ENCODE data around the gene TSPAN13. TPM values are rescaled to one million over a fixed set of nuclear protein-coding genes. Genes with fewer than 3 reads are reported as not detected.

TSPAN13 gene
- total RNA-seq, 1 donor from 2014 or later, result 4.4 TPM

DNA sequence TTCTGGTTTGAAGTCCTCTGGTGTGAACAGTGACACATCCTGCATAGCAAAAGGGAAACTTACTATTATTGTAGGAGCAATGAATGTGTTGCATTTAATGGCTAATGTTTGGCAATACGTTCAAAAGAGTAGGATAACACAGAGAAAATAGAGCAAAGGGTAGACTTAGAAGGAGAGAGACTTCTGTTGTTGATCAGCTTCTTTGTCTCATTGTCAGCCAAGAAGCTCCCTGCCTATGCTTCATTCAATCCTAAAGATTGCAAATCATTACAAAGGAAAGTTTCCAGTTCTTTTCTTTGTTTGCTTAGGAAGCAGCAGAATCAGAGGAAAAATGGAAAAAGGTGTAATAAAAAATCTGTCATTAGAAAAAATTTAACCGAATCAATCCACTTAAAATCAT, 7.9 kb upstream of the TSPAN13 start:
- no peaks in the 10 kb centered on the region for H3K36me3 ChIP-seq
- intact Hi-C loops (cut with DNase I), result no loop called here
- H3K4me3 ChIP-seq, result no peak overlapping the region
- TF ChIP-seq, protein P1, sequence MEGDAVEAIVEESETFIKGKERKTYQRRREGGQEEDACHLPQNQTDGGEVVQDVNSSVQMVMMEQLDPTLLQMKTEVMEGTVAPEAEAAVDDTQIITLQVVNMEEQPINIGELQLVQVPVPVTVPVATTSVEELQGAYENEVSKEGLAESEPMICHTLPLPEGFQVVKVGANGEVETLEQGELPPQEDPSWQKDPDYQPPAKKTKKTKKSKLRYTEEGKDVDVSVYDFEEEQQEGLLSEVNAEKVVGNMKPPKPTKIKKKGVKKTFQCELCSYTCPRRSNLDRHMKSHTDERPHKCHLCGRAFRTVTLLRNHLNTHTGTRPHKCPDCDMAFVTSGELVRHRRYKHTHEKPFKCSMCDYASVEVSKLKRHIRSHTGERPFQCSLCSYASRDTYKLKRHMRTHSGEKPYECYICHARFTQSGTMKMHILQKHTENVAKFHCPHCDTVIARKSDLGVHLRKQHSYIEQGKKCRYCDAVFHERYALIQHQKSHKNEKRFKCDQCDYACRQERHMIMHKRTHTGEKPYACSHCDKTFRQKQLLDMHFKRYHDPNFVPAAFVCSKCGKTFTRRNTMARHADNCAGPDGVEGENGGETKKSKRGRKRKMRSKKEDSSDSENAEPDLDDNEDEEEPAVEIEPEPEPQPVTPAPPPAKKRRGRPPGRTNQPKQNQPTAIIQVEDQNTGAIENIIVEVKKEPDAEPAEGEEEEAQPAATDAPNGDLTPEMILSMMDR (IDR thresholded peaks at IDR 0.05), result no peak
- no peaks in the 10 kb centered on the region for H3K9me3 ChIP-seq
- H3K27ac ChIP-seq, result no peak overlapping the region
- H3K4me1 ChIP-seq, result no peaks in the 10 kb centered on the region
- no peak for DNase-seq (ENCODE audit: low spot score in 2 of 2)
- H3K27me3 ChIP-seq, result no peaks in the 10 kb centered on the region

- intact Hi-C loops (cut with DNase I), result no loop called here
- no peaks in the 10 kb centered on the region for H3K36me3 ChIP-seq
- no peaks in the 10 kb centered on the region for H3K4me1 ChIP-seq
- no peaks in the 10 kb centered on the region for H3K27me3 ChIP-seq
- H3K4me3 ChIP-seq, result no peak overlapping the region
- no peaks in the 10 kb centered on the region for H3K9me3 ChIP-seq
- TF ChIP-seq, protein P1 (IDR thresholded peaks at IDR 0.05), result no peak
- no peak for DNase-seq (ENCODE audit: low spot score in 2 of 2)
- no peak overlapping the region for H3K27ac ChIP-seq
Observed at GRCh38 chr7:16747102-16747501, 6.5 kb upstream of the TSPAN13 start.

DNA sequence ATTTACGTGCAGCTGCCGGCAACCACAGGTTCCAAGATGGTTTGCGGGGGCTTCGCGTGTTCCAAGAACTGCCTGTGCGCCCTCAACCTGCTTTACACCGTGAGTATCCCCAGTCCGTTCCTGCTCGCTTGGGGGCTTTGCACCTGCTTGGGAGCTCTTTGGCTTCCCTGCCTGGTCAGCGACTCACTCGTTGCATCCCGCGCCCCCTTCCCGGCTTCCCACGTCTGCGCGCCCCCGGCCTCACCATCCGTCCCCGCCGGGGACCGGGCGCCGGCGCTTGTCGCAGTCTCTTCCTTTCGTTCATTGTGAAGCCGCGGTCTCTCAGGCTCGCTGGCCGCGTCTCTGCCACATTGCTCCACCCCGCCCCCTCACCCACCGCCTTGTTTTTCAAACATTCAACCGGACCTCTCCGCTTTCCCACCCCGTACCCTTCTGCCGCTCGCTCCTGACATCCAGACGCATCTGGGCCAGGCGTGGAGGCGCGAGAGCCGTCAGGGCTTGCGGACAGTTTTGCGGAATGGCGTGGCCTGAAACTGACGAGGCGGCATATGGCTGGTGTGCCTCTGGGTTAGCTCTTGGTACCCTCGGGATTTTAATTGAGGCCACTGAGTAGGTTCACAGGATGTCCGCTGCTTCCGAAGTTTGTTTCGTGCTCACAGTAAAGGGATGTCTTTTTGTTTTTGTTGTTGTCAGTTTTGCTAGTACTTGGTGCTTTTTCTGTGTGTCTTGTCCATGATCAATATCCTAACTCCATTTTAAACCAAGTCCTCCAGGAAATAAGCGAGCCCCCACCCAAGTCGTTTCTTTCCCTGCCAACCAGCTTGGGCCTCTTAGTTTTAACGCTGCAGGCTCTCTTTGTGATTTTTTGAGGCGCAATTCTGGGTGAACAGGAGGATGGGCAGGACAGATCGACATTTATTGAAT, 639 bp downstream of the TSPAN13 start:
- no peaks in the 10 kb centered on the region for H3K4me1 ChIP-seq
- no peak overlapping the region for H3K27ac ChIP-seq
- no peak for DNase-seq (ENCODE audit: low spot score in 2 of 2)
- no peaks in the 10 kb centered on the region for H3K27me3 ChIP-seq
- H3K4me3 ChIP-seq, result peak overlapping the region; percentile 60 to 76
- H3K9me3 ChIP-seq, result no peaks in the 10 kb centered on the region
- intact Hi-C loops (cut with DNase I), result no loop called here
- TF ChIP-seq, protein P1 (IDR thresholded peaks at IDR 0.05), result no peak
- no peaks in the 10 kb centered on the region for H3K36me3 ChIP-seq

GRCh38 chr7:16754856-16755317, 1.3 kb downstream of the TSPAN13 start:
- Histone ChIP-seq H3K9me3 (no peaks in the 10 kb centered on the region), H3K36me3 (no peaks in the 10 kb centered on the region), H3K27me3 (no peaks in the 10 kb centered on the region), H3K4me1 (no peaks in the 10 kb centered on the region), H3K4me3 (peak overlapping the region in 1 of 2 donors; percentile 76), H3K27ac (no peak overlapping the region)
- TF ChIP-seq, protein P1 (IDR thresholded peaks at IDR 0.05), result no peak
- intact Hi-C loops (cut with DNase I), result no loop called here
- DNase-seq (ENCODE audit: low spot score in 2 of 2), result no peak

- H3K27me3 ChIP-seq, result no peaks in the 10 kb centered on the region
- H3K4me1 ChIP-seq, result no peaks in the 10 kb centered on the region
- TF ChIP-seq, protein P1 (IDR thresholded peaks at IDR 0.05), result no peak
- intact Hi-C loops (cut with DNase I), result no loop called here
- no peak for DNase-seq (ENCODE audit: low spot score in 2 of 2)
- no peaks in the 10 kb centered on the region for H3K36me3 ChIP-seq
- H3K4me3 ChIP-seq, result no peak overlapping the region
- no peak overlapping the region for H3K27ac ChIP-seq
- no peaks in the 10 kb centered on the region for H3K9me3 ChIP-seq
Observed at GRCh38 chr7:16755397-16755796, 1.8 kb downstream of the TSPAN13 start.

Measured in ascending aorta (tissue), 2 donors.